SK-N-SH (cell line): ENCODE results near the gene CD160.

ENCODE experiments used
- CTCF ChIP-seq: fragments of 200-600 bp; sonication (generic); IDR thresholded peaks from 2 replicates; pipeline ENCODE4 v1.6.1; 2017; ENCODE audit warnings: antibody characterized with exemption, mild to moderate bottlenecking, moderate library complexity
- ELF1 ChIP-seq: IDR thresholded peaks from 2 replicates; pipeline ENCODE4 v1.4.0; 2012
- EZH2phosphoT487 ChIP-seq: fragments of 200-600 bp; sonication (generic); IDR thresholded peaks from 2 replicates; pipeline ENCODE4 v1.6.1; 2017; ENCODE audit warnings: low read depth, mixed run types, mild to moderate bottlenecking, antibody characterized with exemption, moderate library complexity, borderline replicate concordance
- FOSL2 ChIP-seq: IDR thresholded peaks from 2 replicates; pipeline ENCODE4 v1.4.0; 2012; ENCODE audit warnings: low read depth, mild to moderate bottlenecking, moderate library complexity, borderline replicate concordance
- FOXM1 ChIP-seq: IDR thresholded peaks from 2 replicates; pipeline ENCODE4 v1.4.0; 2012; ENCODE audit warnings: low read depth, mild to moderate bottlenecking
- MXI1 ChIP-seq: IDR thresholded peaks from 2 replicates; pipeline ENCODE4 v1.6.1; 2012; ENCODE audit warnings: mild to moderate bottlenecking, low read depth, low read length, improper control_type of control experiment
- NRF1 ChIP-seq: IDR thresholded peaks from 2 replicates; pipeline ENCODE4 v1.6.1; 2012; ENCODE audit warnings: low read depth, mild to moderate bottlenecking, low read length
- POLR2AphosphoS5 ChIP-seq: IDR thresholded peaks from 2 replicates; pipeline ENCODE4 v1.6.1; 2012; ENCODE audit warnings: low read depth, low read length
- RAD21 ChIP-seq: IDR thresholded peaks from 2 replicates; pipeline ENCODE4 v1.6.1; 2012; ENCODE audit warnings: mild to moderate bottlenecking, low read length
- TCF12 ChIP-seq: IDR thresholded peaks from 2 replicates; pipeline ENCODE4 v1.4.0; 2012
- YY1 ChIP-seq: IDR thresholded peaks from 2 replicates; pipeline ENCODE4 v1.4.0; 2012; ENCODE audit warnings: low read depth, mild to moderate bottlenecking
- TF ChIP-seq, protein P1 (sequence below): IDR thresholded peaks from 2 replicates; pipeline ENCODE4 v1.6.1; 2012; ENCODE audit warnings: mild to moderate bottlenecking, low read depth, low read length, moderate library complexity
- TF ChIP-seq, protein P2 (sequence below): IDR thresholded peaks from 2 replicates; pipeline ENCODE4 v1.4.0; 2012; ENCODE audit warnings: low read depth, borderline replicate concordance

DNA sequence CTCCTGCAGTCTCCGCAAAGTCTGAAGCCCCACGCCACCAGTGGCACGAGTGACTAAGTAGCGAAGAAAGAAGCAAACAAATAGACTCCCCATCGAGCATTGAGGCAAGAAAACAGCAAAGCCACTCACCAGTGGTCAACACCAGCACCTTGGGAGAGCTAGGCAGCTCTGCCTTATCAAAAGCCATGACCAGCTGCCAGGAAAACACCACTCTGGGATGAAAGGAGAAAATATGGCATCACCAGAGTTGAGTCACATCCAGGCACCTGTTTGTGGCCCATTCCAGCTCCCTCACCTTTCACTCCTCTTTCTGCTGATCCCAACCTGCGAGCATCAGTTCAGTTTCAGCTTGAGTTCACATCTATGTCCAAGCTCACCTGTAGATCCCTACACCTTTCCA, 29.4 kb upstream of the CD160 start:
- no peak for TF ChIP-seq FOXM1
- TF ChIP-seq YY1: no peak
- no peak for TF ChIP-seq EZH2phosphoT487
- TF ChIP-seq ELF1: no peak
- no peak for TF ChIP-seq FOSL2
- no peak for TF ChIP-seq CTCF
- no peak for TF ChIP-seq RAD21
- no peak for TF ChIP-seq MXI1
- TF ChIP-seq, protein P1, sequence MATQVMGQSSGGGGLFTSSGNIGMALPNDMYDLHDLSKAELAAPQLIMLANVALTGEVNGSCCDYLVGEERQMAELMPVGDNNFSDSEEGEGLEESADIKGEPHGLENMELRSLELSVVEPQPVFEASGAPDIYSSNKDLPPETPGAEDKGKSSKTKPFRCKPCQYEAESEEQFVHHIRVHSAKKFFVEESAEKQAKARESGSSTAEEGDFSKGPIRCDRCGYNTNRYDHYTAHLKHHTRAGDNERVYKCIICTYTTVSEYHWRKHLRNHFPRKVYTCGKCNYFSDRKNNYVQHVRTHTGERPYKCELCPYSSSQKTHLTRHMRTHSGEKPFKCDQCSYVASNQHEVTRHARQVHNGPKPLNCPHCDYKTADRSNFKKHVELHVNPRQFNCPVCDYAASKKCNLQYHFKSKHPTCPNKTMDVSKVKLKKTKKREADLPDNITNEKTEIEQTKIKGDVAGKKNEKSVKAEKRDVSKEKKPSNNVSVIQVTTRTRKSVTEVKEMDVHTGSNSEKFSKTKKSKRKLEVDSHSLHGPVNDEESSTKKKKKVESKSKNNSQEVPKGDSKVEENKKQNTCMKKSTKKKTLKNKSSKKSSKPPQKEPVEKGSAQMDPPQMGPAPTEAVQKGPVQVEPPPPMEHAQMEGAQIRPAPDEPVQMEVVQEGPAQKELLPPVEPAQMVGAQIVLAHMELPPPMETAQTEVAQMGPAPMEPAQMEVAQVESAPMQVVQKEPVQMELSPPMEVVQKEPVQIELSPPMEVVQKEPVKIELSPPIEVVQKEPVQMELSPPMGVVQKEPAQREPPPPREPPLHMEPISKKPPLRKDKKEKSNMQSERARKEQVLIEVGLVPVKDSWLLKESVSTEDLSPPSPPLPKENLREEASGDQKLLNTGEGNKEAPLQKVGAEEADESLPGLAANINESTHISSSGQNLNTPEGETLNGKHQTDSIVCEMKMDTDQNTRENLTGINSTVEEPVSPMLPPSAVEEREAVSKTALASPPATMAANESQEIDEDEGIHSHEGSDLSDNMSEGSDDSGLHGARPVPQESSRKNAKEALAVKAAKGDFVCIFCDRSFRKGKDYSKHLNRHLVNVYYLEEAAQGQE: no peak
- TF ChIP-seq, protein P2, sequence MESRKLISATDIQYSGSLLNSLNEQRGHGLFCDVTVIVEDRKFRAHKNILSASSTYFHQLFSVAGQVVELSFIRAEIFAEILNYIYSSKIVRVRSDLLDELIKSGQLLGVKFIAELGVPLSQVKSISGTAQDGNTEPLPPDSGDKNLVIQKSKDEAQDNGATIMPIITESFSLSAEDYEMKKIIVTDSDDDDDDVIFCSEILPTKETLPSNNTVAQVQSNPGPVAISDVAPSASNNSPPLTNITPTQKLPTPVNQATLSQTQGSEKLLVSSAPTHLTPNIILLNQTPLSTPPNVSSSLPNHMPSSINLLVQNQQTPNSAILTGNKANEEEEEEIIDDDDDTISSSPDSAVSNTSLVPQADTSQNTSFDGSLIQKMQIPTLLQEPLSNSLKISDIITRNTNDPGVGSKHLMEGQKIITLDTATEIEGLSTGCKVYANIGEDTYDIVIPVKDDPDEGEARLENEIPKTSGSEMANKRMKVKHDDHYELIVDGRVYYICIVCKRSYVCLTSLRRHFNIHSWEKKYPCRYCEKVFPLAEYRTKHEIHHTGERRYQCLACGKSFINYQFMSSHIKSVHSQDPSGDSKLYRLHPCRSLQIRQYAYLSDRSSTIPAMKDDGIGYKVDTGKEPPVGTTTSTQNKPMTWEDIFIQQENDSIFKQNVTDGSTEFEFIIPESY: no peak
- no peak for TF ChIP-seq POLR2AphosphoS5
- TF ChIP-seq TCF12: no peak
- no peak for TF ChIP-seq NRF1
